HepG2 (cell line): Measurements from ENCODE around the gene MAEA. TPM values are rescaled to one million over a fixed set of nuclear protein-coding genes. Genes with fewer than 3 reads are reported as not detected.

ENCODE experiments used
- ATAC-seq: fragments of 200-7000 bp; cut with Tn5 transposase; 3 replicates; pipeline ENCODE4 v1.9.1; 2020; ENCODE audit warnings: mild to moderate bottlenecking, moderate library complexity
- BruUV-seq: library from RNA; stranded (reverse); fragments of 400-500 nt; replicated peaks from 2 replicates; lab custom pipeline; 2021; lab: Mats Ljungman, UMichigan
- CTCF ChIA-PET: fragments of 300-600 bp; formaldehyde crosslinking; extraction: SDS; loops from one replicate; lab custom pipeline; 2021; ENCODE audit warnings: low total read pairs, inconsistent platforms, low intra/inter-chr PET ratio; lab: Yijun Ruan, JAX
- POLR2A ChIA-PET: fragments of 350-600 bp; sonication (Branson Sonifier 250); formaldehyde crosslinking; loops from one replicate; lab custom pipeline; 2020; ENCODE audit warnings: antibody characterized with exemption, inconsistent platforms; lab: Yijun Ruan, JAX
- DNase-seq: peaks from one replicate; pipeline ENCODE4 v3.0.0-alpha.2; 2015; ENCODE audit warnings: low spot score
- FAIRE-seq: peaks from 3 replicates; lab custom pipeline; 2011; peaks lifted over from hg19 to GRCh38; lab: Jason Lieb, UNC
- H2AFZ ChIP-seq: one replicate; pipeline ENCODE4 v1.6.1; 2011; ENCODE audit warnings: low read length, inconsistent platforms
- H3K27ac ChIP-seq: fragments of 300-600 bp; 3 replicates; pipeline ENCODE4 v1.8.0; 2011; ENCODE audit warnings: mixed run types, mild to moderate bottlenecking, mixed read lengths, low read length, inconsistent platforms; ENCODE audit not compliant: insufficient read depth; ENCODE audit errors: extremely low read length
- H3K27me3 ChIP-seq, 2 experiments: fragments of 200-600 bp in 1 of 2; 2 replicates in 1 of 2; 3 replicates in 1 of 2; pipeline versions ENCODE4 v1.6.0 to v1.8.0; 2011; ENCODE audit warnings: low read length in 2 of 2, mild to moderate bottlenecking in 2 of 2, moderate library complexity in 2 of 2, inconsistent platforms in 1 of 2; ENCODE audit not compliant: insufficient read depth in 2 of 2, control insufficient read depth in 1 of 2
- H3K36me3 ChIP-seq, 2 experiments: fragments of 200-600 bp in 1 of 2; replicated peaks in 1 of 2; 2 replicates in 1 of 2; 3 replicates in 1 of 2; pipeline versions ENCODE4 v1.5.1 to v1.8.0; 2011; ENCODE audit warnings: low read length in 2 of 2, inconsistent platforms in 1 of 2; ENCODE audit not compliant: insufficient read depth in 2 of 2, control insufficient read depth in 1 of 2
- H3K4me1 ChIP-seq: 2 replicates; pipeline ENCODE4 v1.5.1; 2012; ENCODE audit warnings: low read length, inconsistent platforms; ENCODE audit not compliant: insufficient read depth
- H3K4me2 ChIP-seq: 2 replicates; pipeline ENCODE4 v1.6.0; 2011; ENCODE audit warnings: low read depth, low read length, inconsistent platforms
- H3K4me3 ChIP-seq, 3 experiments: fragments of 200-600 bp in 1 of 3; sonication (generic), shearing (Covaris generic) in 1 of 3; replicated peaks in 1 of 3; 2 replicates each; pipeline ENCODE4 v1.5.1; 2011 to 2016; ENCODE audit warnings: low read length in 3 of 3, inconsistent platforms in 2 of 3, low read depth in 2 of 3, mild to moderate bottlenecking in 2 of 3, control low read depth in 1 of 3, mixed read lengths in 1 of 3; ENCODE audit not compliant: insufficient read depth in 1 of 3
- H3K79me2 ChIP-seq: one replicate; pipeline ENCODE4 v1.6.1; 2011; ENCODE audit warnings: low read length, inconsistent platforms; ENCODE audit not compliant: insufficient read depth
- H3K9ac ChIP-seq: 2 replicates; pipeline ENCODE4 v1.6.0; 2011; ENCODE audit warnings: mild to moderate bottlenecking, low read depth, low read length, inconsistent platforms; ENCODE audit not compliant: insufficient read depth
- H3K9me3 ChIP-seq: 2 replicates; pipeline ENCODE4 v1.5.1; 2012; ENCODE audit warnings: mild to moderate bottlenecking, low read length
- H4K20me1 ChIP-seq: 2 replicates; pipeline ENCODE4 v1.6.0; 2011; ENCODE audit warnings: inconsistent platforms, mild to moderate bottlenecking, low read length, moderate library complexity; ENCODE audit not compliant: insufficient read depth
- JARID2 ChIP-seq: sonication (generic); formaldehyde crosslinking; IDR thresholded peaks from 2 replicates; pipeline ENCODE4 v1.8.1; 2023; ENCODE audit warnings: missing genetic modification reagents, inconsistent platforms; ENCODE audit not compliant: insufficient replicate concordance
- MATR3 ChIP-seq: sonication (generic); formaldehyde crosslinking; IDR thresholded peaks from 2 replicates; pipeline ENCODE4 v1.4.0; 2020; ENCODE audit warnings: missing genetic modification reagents
- MAX ChIP-seq: IDR thresholded peaks from 2 replicates; pipeline ENCODE4 v1.6.1; 2012; ENCODE audit warnings: inconsistent platforms
- POGZ ChIP-seq: sonication (generic); formaldehyde crosslinking; IDR thresholded peaks from 2 replicates; pipeline ENCODE4 v1.4.0; 2020; ENCODE audit warnings: mild to moderate bottlenecking, missing genetic modification reagents
- SAFB2 ChIP-seq: sonication (generic); formaldehyde crosslinking; IDR thresholded peaks from 2 replicates; pipeline ENCODE4 v1.5.1; 2020; ENCODE audit warnings: missing genetic modification reagents, low read depth, mild to moderate bottlenecking, borderline replicate concordance
- ZBTB39 ChIP-seq: sonication (generic); formaldehyde crosslinking; IDR thresholded peaks from 2 replicates; pipeline ENCODE4 v1.5.0; 2020; ENCODE audit warnings: missing genetic modification reagents
- ZFP36 ChIP-seq: fragments of 150-350 bp; IDR thresholded peaks from 2 replicates; pipeline ENCODE4 v1.6.1; 2018; ENCODE audit warnings: borderline replicate concordance, low read length, low read depth; ENCODE audit not compliant: partially characterized antibody
- ZNF180 ChIP-seq: sonication (generic); formaldehyde crosslinking; IDR thresholded peaks from 2 replicates; pipeline ENCODE4 v1.4.0; 2020; ENCODE audit warnings: low read depth, missing genetic modification reagents, borderline replicate concordance
- ZNF567 ChIP-seq: sonication (generic); formaldehyde crosslinking; IDR thresholded peaks from 2 replicates; pipeline ENCODE4 v1.8.1; 2023; ENCODE audit warnings: mild to moderate bottlenecking, missing genetic modification reagents, borderline replicate concordance
- ZNF781 ChIP-seq: sonication (generic); formaldehyde crosslinking; IDR thresholded peaks from 2 replicates; pipeline ENCODE4 v1.5.1; 2020; ENCODE audit warnings: borderline replicate concordance, mild to moderate bottlenecking, missing genetic modification reagents; ENCODE audit errors: not compliant biosample characterization
- WGBS: methylation state at CpG from one replicate; pipeline ENCODE4 v1.1.6; 2017; ENCODE audit warnings: low lambda C conversion rate; 5-methylcytosine and 5-hydroxymethylcytosine counted together
- in situ Hi-C: cut with HindIII; loops from 2 replicates; pipeline ENCODE4 v1.10.0; 2017; ENCODE audit warnings: low pct_unique_long_range_greater_than_20kb; ENCODE audit not compliant: extremely low pct_ligation_motif_present
- intact Hi-C: fragments of 100-400 bp; cut with micrococcal nuclease; formaldehyde crosslinking; loops from one replicate; pipeline ENCODE4 v1.10.0; 2022; ENCODE audit not compliant: unreplicated experiment
- polyA plus RNA-seq, 8 experiments: library from polyadenylated mRNA; depleted of rRNA in 3 of 8; stranded (reverse) in 7 of 8; unstranded in 1 of 8; fragments of >200 nt; fragmentation: Illumina TruSeq in 4 of 8; extraction: Trizol in 4 of 8; gene quantifications; 2 replicates each; pipeline versions ENCODE4 v1.2.1 to v1.2.3, GENCODE V29; 2011 to 2016; ENCODE audit warnings: low read depth in 4 of 8, missing spikeins in 1 of 8, mixed read lengths in 1 of 8; ENCODE audit not compliant: insufficient read depth in 1 of 8
- total RNA-seq, 5 experiments: library from RNA; depleted of rRNA; stranded (reverse); fragments of >200 nt; fragmentation: Illumina TruSeq; extraction: Trizol; gene quantifications; 2 replicates each; pipeline ENCODE4 v1.2.3, GENCODE V29; 2016; ENCODE audit warnings: low read depth in 1 of 5

MAEA gene
- total and polyA plus RNA-seq, 2 of the 13 experiments (the other 11 are each of a cell fraction or from before 2014, with no cell fraction given), result 52.0 to 57.1 TPM

GRCh38 chr4:1265351-1265750 is 24.3 kb upstream of the MAEA start:
- Histone ChIP-seq H3K4me2 (no peak overlapping the region), H3K4me3 (no peak overlapping the region), H3K9me3 (peaks cover 4% of the 10 kb centered on the region; the same call in 1 of the 2 replicates), H3K27ac (no peak overlapping the region), H3K9ac (no peak overlapping the region), H3K79me2 (no peaks in the 10 kb centered on the region), H4K20me1 (no peaks in the 10 kb centered on the region), H3K4me1 (no peaks in the 10 kb centered on the region), H3K36me3 (no peaks in the 10 kb centered on the region), H2AFZ (no peak overlapping the region), H3K27me3 (no peaks in the 10 kb centered on the region; a peak in 1 of 5 replicates)
- in situ Hi-C loops, result loop anchor here (5.0 kb wide), 1 partner anchor 133 kb away; no protein-coding TSS in a partner anchor
- POLR2A ChIA-PET, result no interaction called here
- ATAC-seq (no peak), FAIRE-seq (no peak), DNase-seq (no peak)
- intact Hi-C loops, result no loop called here
- TF ChIP-seq POGZ (no peak), MAX (no peak), ZNF180 (no peak), ZNF567 (CRISPR knock-in tag) (no peak), ZFP36 (no peak), SAFB2 (CRISPR knock-in tag) (no peak), MATR3 (CRISPR knock-in tag) (no peak), JARID2 (CRISPR knock-in tag) (no peak), ZNF781 (CRISPR knock-in tag) (no peak), ZBTB39 (CRISPR knock-in tag) (no peak)
- whole genome bisulfite sequencing, result 83% methylated on average over 1 of the region's 11 CpGs
- no TSS peak for BruUV-seq
- CTCF ChIA-PET, result no interaction called here
